Hematopoietic multipotent progenitor cell treated with erythropoietin and hydrocortisone succinate and interleukin-3 and kit ligand, for 8 days (in vitro differentiated cells): Measurements from ENCODE around the gene MPPE1.
A peak's percentile ranks its signal among the peaks of the same experiment; 100 is the strongest.
"Not testable (repeated sequence)": the region's sequence is repeated elsewhere in the genome, so short reads cannot be mapped to it uniquely, and the experiment has no call there.

Experiments used
- DNase-seq: peaks from one replicate; pipeline ENCODE4 v3.0.0-alpha.2; 2015

The MPPE1 gene

GRCh38 chr18:11883153-11883552 lies 25.0 kb downstream of the MPPE1 start:
- no peak for DNase-seq

DNA sequence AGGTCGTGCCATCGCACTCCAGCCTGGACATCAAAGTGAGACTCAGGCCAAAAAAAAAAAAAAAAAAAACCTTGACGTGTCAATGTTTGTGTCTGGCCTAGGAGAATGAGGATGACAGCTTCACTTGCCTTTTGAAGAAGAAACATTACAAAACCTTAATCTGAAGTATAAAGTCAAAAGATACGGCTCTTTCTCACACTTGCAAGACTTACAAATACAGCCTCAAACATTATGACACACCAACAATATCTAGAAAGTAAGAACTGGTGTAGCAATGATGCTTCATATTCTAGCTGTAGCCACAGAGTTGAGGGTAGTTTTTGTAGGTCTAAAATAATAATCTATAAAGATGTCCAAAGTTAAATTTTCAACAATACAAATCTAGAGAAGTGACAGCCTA lies 25.5 kb downstream of the MPPE1 start:
- DNase-seq, result no peak

GRCh38 chr18:11880586-11881304 lies 27.4 kb downstream of the MPPE1 start:
- DNase-seq, result peak; percentile 90

GRCh38 chr18:11877497-11878135 lies 30.5 kb downstream of the MPPE1 start:
- DNase-seq, result no peak

- DNase-seq, result no peak
Observed at GRCh38 chr18:11874676-11875075, 33.4 kb downstream of the MPPE1 start.

- DNase-seq, result no peak
Observed at GRCh38 chr18:11873670-11874340, 34.3 kb downstream of the MPPE1 start.

- DNase-seq, result peak; percentile 59
Observed at GRCh38 chr18:11872479-11873136, 35.5 kb downstream of the MPPE1 start.

DNA sequence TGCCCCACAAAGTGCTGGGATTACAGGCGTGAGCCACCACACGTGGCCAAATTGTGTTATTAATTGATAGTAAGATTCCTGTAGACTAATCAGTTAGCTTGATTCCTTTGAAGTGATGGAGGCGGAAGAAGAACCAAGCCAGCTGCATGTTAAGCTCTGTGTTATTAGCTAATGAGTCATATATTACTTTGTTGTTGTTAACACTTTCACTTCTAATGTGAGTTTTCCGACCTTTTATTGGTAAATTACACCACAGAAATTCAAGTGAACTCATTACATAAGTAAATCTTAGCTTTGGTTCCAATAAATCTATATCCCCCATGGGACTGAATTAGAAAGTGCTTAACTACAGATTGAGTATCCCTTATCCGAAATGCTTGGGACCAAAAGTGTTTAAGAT lies 36.6 kb downstream of the MPPE1 start:
- no peak for DNase-seq

GRCh38 chr18:11868230-11868629 lies 39.9 kb downstream of the MPPE1 start:
- peak; percentile 22 for DNase-seq

DNA sequence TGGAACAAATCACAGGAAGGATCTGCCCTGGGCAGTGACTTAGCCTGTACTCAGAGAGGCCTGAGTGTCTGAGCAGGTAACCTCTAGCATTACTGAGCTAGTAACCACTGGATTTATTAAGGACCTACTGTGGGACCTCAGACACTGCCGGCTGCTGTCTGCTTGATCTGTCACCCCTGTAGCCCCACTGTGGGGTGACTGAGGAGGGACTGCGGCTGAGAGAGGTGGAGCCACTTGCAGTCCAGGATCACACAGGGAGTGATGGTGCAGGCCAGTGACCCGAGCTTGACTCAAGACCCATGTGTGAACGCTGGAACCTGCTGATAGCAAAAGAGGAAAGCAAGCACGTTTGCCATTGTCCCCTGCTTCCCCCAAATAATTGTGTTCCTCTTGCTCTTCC lies 41.4 kb downstream of the MPPE1 start:
- no peak for DNase-seq

DNA sequence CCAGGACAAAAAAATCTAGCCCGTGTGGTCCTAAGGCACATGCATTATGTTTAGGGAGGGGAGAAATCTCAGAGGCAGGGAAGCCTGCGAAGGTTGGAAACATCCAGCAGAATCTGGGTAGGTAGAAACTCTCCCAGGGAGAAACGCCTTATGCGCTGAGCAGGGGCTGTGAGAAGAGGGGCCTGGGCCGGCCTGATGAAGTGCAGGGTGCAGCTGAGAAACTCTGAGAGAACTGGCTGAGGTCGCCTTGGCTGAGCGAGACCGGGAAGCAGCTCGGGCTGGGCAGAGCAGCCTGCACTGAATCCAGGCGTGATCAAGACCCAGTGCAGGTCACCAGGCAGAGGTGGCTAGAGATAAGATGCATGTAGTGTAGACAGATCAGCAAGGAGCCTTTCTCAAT lies 41.8 kb downstream of the MPPE1 start:
- no peak for DNase-seq

- no peak for DNase-seq
Observed at GRCh38 chr18:11865071-11865470, 43.0 kb downstream of the MPPE1 start.

GRCh38 chr18:11864471-11864870 lies 43.6 kb downstream of the MPPE1 start:
- no peak for DNase-seq

GRCh38 chr18:11862468-11863137 lies 45.5 kb downstream of the MPPE1 start:
- no peak for DNase-seq

DNA sequence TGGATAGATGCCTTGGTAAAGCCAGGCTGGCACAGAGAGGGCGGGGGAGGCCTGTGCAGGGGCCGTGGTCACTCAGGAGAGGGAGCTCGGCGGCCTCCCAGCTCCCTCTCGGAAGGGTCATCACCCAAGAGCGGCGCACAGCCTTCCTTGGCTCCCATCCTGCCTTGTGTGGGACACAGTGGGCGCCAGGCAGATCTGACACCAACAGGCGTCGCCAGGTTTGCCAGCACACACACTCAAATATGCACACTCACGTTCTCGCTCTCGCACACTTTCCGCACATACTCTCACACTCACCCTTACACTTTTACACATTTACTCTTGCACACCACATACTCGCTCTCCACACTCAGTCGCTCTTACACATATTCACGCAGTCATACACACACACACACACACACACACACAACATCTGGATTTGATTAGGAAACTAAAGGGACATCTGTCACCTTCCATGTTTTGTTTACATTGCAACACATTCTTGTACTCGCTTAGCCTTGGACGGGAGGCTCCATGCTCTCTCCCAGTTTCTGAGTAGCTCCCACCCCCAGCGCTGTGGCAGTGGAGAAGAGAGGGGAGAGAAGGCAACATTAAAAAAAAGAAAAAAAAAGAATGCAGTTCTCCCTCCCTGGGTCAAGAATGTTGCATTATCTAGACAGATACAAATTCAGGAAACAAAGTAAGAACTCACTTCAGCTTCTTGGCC lies 46.4 kb downstream of the MPPE1 start:
- DNase-seq, result no peak

DNA sequence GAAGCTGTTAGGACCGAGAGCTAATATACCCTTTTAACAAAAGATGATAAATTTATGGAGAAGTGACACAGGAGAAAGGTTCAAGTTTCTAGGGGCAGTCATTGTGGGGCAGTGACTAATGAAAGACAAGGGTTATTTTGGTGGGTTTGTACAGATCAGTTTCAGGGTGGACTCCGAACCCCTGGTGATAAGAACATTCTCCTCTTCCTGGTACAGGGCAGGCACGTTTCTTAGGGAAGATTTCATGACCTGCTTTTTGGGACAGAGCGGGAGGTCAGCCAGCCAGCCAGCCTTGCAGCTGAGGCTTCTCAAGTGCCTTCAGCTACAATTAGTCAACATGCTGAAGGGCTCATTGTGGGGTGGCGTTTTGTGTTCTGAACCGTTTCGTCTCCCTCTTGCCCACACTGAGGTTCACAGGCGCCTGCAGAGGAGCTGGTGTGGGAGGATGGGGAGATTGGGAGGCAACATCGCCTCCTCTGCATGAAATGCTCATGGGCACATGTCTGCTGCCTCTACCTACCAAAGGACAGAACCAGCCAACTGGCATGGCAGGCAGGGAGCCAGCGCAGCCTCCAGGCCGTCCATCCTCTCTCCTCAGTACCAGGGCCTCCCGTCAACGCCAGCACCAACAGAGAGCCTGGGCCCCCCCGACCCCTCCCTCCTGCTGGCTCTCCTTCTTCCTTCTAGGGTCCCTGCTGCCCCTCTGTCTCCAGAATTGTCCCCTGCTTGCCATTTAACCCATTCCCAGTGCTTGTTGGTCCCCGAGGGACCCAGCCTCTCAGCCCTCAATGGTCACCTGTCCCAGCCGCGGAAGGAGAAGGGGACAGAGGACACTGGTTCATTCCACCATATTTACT lies 47.3 kb downstream of the MPPE1 start:
- no peak for DNase-seq

DNA sequence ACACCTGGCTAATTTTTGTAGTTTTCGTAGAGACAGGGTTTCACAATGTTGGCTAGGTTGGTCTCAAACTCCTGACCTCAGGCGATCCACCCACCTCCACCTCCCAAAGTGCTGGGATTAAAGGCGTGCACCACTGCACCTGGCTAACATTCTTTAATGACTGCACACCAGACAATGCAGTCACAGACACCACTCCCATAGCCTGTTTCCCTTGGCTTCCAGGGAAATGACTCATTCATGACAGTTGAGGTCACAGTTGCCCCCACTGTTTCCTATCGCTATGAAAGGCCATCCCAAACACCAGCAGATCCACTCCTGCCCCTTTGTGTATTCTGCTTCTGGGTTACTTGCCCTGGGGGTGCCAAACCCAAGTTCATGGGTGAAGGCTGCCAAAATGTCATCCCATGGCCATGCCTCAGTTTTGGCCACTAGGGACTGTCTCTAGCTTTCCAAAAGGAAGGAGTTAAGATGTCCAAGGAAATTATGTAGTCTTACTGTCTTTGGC lies 48.2 kb downstream of the MPPE1 start:
- DNase-seq, result peak; percentile 23

GRCh38 chr18:11859282-11859830 lies 48.8 kb downstream of the MPPE1 start:
- DNase-seq, result no peak

DNA sequence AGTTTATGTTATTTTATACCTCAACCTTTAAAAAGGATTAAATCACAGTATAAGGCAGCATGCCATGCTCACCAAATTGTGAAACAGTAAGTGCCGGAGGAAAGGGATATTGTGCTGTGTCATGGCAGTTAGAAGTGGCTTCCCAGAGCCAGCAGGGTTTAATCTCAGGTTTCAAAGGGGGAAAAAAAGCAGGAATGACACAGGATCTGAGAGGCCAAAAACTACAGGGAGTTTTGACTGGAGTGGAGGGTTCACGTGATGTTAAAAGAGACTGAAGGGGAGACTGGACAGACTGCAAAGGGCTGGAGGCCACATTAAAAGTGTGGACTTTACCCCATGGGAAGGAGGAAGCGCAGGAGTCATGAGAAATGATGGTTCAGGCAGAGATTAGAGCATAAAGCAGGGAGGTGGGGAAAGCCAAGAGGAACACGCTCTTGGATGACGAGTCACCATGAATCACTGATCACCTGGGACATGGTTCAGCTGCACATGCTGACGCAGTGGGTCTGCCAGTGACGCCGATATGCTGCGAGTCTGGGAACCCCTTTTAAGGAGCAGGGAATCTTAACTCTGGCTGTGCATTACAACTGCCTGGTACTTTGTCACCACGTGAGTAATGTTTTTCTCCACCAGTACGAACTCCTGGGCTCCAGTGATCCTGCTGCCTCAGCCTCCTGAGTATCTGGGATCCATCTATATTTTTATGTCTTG lies 50.8 kb downstream of the MPPE1 start:
- DNase-seq, result no peak

- not testable (repeated sequence) for DNase-seq
Observed at GRCh38 chr18:11854554-11854953, 53.6 kb downstream of the MPPE1 start.
